ENCODE data around the gene F2RL1. TPM values are rescaled to one million over a fixed set of nuclear protein-coding genes. Genes with fewer than 3 reads are reported as not detected.
"Not testable (repeated sequence)": the region's sequence is repeated elsewhere in the genome, so short reads cannot be mapped to it uniquely, and the experiment has no call there.

Gene F2RL1
- total RNA-seq, 1 donor from 2014 or later: 0.76 TPM

GRCh38 chr5:76801159-76801802, 17.5 kb upstream of the F2RL1 start:
- intact Hi-C loops (cut with DNase I): no loop called here
- DNase-seq (ENCODE audit: low spot score) (no peak), ATAC-seq (peak; percentile 28)

GRCh38 chr5:76801803-76802195, 17.0 kb upstream of the F2RL1 start:
- ATAC-seq (no peak), DNase-seq (ENCODE audit: low spot score) (no peak)
- intact Hi-C loops (cut with DNase I): no loop called here

GRCh38 chr5:76804266-76804665, 14.6 kb upstream of the F2RL1 start:
- intact Hi-C loops (cut with DNase I): no loop called here
- no peak for DNase-seq (ENCODE audit: low spot score)
- no peak for ATAC-seq

- intact Hi-C loops (cut with DNase I): no loop called here
- ATAC-seq: no peak
- DNase-seq (ENCODE audit: low spot score): no peak
These were observed 12.9 kb upstream of the F2RL1 start for GRCh38 chr5:76805821-76806505.

GRCh38 chr5:76807296-76807695, 11.5 kb upstream of the F2RL1 start:
- no peak for ATAC-seq
- no peak for DNase-seq (ENCODE audit: low spot score)
- intact Hi-C loops (cut with DNase I): no loop called here

- intact Hi-C loops (cut with DNase I): no loop called here
- no peak for ATAC-seq
- no peak for DNase-seq (ENCODE audit: low spot score)
These were observed 10.6 kb upstream of the F2RL1 start for GRCh38 chr5:76808141-76808691.

- no peak for DNase-seq (ENCODE audit: low spot score)
- no peak for ATAC-seq
- intact Hi-C loops (cut with DNase I): no loop called here
These were observed 9.7 kb upstream of the F2RL1 start for GRCh38 chr5:76809141-76809540.

- intact Hi-C loops (cut with DNase I): no loop called here
- DNase-seq (ENCODE audit: low spot score) (no peak), ATAC-seq (no peak)
These were observed 8.6 kb upstream of the F2RL1 start for GRCh38 chr5:76810236-76810635.

- intact Hi-C loops (cut with DNase I): no loop called here
- ATAC-seq (no peak), DNase-seq (ENCODE audit: low spot score) (no peak)
These were observed 7.6 kb upstream of the F2RL1 start for GRCh38 chr5:76811214-76811613.

- ATAC-seq; DNase-seq (ENCODE audit: low spot score); intact Hi-C loops (cut with DNase I): not testable (repeated sequence)
These were observed 6.6 kb upstream of the F2RL1 start for GRCh38 chr5:76812209-76812608.

- intact Hi-C loops (cut with DNase I): no loop called here
- no peak for ATAC-seq
- no peak for DNase-seq (ENCODE audit: low spot score)
These were observed 4.8 kb upstream of the F2RL1 start for GRCh38 chr5:76813982-76814562.

GRCh38 chr5:76816110-76816831, 2.6 kb upstream of the F2RL1 start:
- intact Hi-C loops (cut with DNase I): no loop called here

GRCh38 chr5:76819851-76820525, 1.2 kb downstream of the F2RL1 start:
- intact Hi-C loops (cut with DNase I): no loop called here
- ATAC-seq (peak; percentile 36), DNase-seq (ENCODE audit: low spot score) (no peak)

More at GRCh38 chr5:76816110-76816831, 2.6 kb upstream of the F2RL1 start:
- ATAC-seq (no peak), DNase-seq (ENCODE audit: low spot score) (no peak)

GRCh38 chr5:76820526-76820890, 1.7 kb downstream of the F2RL1 start:
- DNase-seq (ENCODE audit: low spot score): no peak
- intact Hi-C loops (cut with DNase I): no loop called here
- no peak for ATAC-seq

GRCh38 chr5:76821136-76821535, 2.3 kb downstream of the F2RL1 start:
- DNase-seq (ENCODE audit: low spot score) (no peak), ATAC-seq (no peak)
- intact Hi-C loops (cut with DNase I): no loop called here

- intact Hi-C loops (cut with DNase I); DNase-seq (ENCODE audit: low spot score); ATAC-seq: not testable (repeated sequence)
These were observed 3.4 kb downstream of the F2RL1 start for GRCh38 chr5:76822105-76822731.

- ATAC-seq; DNase-seq (ENCODE audit: low spot score): not testable (repeated sequence)
These were observed 7.6 kb downstream of the F2RL1 start for GRCh38 chr5:76826416-76826815.

GRCh38 chr5:76831110-76831452, 12.3 kb downstream of the F2RL1 start:
- ATAC-seq (no peak), DNase-seq (ENCODE audit: low spot score) (no peak)
- intact Hi-C loops (cut with DNase I): no loop called here

More at GRCh38 chr5:76826416-76826815, 7.6 kb downstream of the F2RL1 start:
- intact Hi-C loops (cut with DNase I): not testable (repeated sequence)

- ATAC-seq (no peak), DNase-seq (ENCODE audit: low spot score) (no peak)
- intact Hi-C loops (cut with DNase I): no loop called here
These were observed 17.4 kb downstream of the F2RL1 start for GRCh38 chr5:76836181-76836580.
